Measurements from ENCODE around the gene PALM2AKAP2. TPM values are rescaled to one million over a fixed set of nuclear protein-coding genes. Genes with fewer than 3 reads are reported as not detected.

PALM2AKAP2 gene
- total RNA-seq, 4 donors from 2014 or later, result 2.1 to 49.5 (median 26.3) TPM

GRCh38 chr9:109789971-109790370, 10.0 kb downstream of the PALM2AKAP2 start:
- H3K27me3 ChIP-seq, result no peaks in the 10 kb centered on the region
- no peaks in the 10 kb centered on the region for H3K9me3 ChIP-seq
- no peak overlapping the region for H3K4me3 ChIP-seq
- peaks cover 0 to 3% of the 10 kb centered on the region in 2 donors for H3K4me1 ChIP-seq
- no peak overlapping the region for H3K27ac ChIP-seq
- H3K36me3 ChIP-seq, result no peaks in the 10 kb centered on the region
- TF ChIP-seq CTCF (IDR thresholded peaks at IDR 0.05), result no peak
- no peak for TF ChIP-seq POLR2A (IDR thresholded peaks at IDR 0.05)
- DNase-seq, result no peak
- intact Hi-C loops (cut with DNase I; ENCODE audit: low total_unique reads), result no loop called here

- intact Hi-C loops (cut with DNase I; ENCODE audit: low total_unique reads), result no loop called here
- H3K4me3 ChIP-seq, result no peak overlapping the region
Observed at GRCh38 chr9:109791003-109791677, 11.1 kb downstream of the PALM2AKAP2 start.

GRCh38 chr9:109791747-109792146, 11.7 kb downstream of the PALM2AKAP2 start:
- Histone ChIP-seq H3K4me1 (peaks cover 0 to 3% of the 10 kb centered on the region in 2 donors), H3K27me3 (no peaks in the 10 kb centered on the region), H3K9me3 (no peaks in the 10 kb centered on the region), H3K36me3 (no peaks in the 10 kb centered on the region), H3K27ac (peak overlapping the region; percentile 72 to 91), H3K4me3 (no peak overlapping the region)
- no peak for DNase-seq
- TF ChIP-seq CTCF (IDR thresholded peaks at IDR 0.05) (no peak), POLR2A (IDR thresholded peaks at IDR 0.05) (no peak)
- intact Hi-C loops (cut with DNase I; ENCODE audit: low total_unique reads), result no loop called here

More at GRCh38 chr9:109791003-109791677, 11.1 kb downstream of the PALM2AKAP2 start:
- H3K27ac ChIP-seq, result peak overlapping the region; percentile 72 to 91
- no peaks in the 10 kb centered on the region for H3K9me3 ChIP-seq
- no peaks in the 10 kb centered on the region for H3K27me3 ChIP-seq
- DNase-seq, result no peak
- no peaks in the 10 kb centered on the region for H3K36me3 ChIP-seq
- peaks cover 0 to 3% of the 10 kb centered on the region in 2 donors for H3K4me1 ChIP-seq
- TF ChIP-seq POLR2A (IDR thresholded peaks at IDR 0.05), result no peak
- TF ChIP-seq CTCF (IDR thresholded peaks at IDR 0.05), result no peak

- peak overlapping the region; percentile 72 to 91 for H3K27ac ChIP-seq
- TF ChIP-seq CTCF (IDR thresholded peaks at IDR 0.05), result no peak
- no peak for TF ChIP-seq POLR2A (IDR thresholded peaks at IDR 0.05)
- intact Hi-C loops (cut with DNase I; ENCODE audit: low total_unique reads), result no loop called here
Observed at GRCh38 chr9:109792951-109793546, 13.1 kb downstream of the PALM2AKAP2 start.

GRCh38 chr9:109793921-109794320, 13.9 kb downstream of the PALM2AKAP2 start:
- Histone ChIP-seq H3K27ac (peak overlapping the region; percentile 72 to 91), H3K4me1 (peaks cover 0 to 3% of the 10 kb centered on the region in 2 donors), H3K36me3 (no peaks in the 10 kb centered on the region), H3K27me3 (no peaks in the 10 kb centered on the region), H3K4me3 (no peak overlapping the region), H3K9me3 (no peaks in the 10 kb centered on the region)
- no peak for TF ChIP-seq POLR2A (IDR thresholded peaks at IDR 0.05)
- no peak for TF ChIP-seq CTCF (IDR thresholded peaks at IDR 0.05)
- DNase-seq, result no peak
- intact Hi-C loops (cut with DNase I; ENCODE audit: low total_unique reads), result no loop called here

More at GRCh38 chr9:109792951-109793546, 13.1 kb downstream of the PALM2AKAP2 start:
- no peaks in the 10 kb centered on the region for H3K27me3 ChIP-seq
- H3K4me1 ChIP-seq, result peaks cover 0 to 3% of the 10 kb centered on the region in 2 donors
- no peaks in the 10 kb centered on the region for H3K9me3 ChIP-seq
- DNase-seq, result peak in 1 of 2 donors; percentile 64
- H3K4me3 ChIP-seq, result no peak overlapping the region
- H3K36me3 ChIP-seq, result no peaks in the 10 kb centered on the region
